WTC11 (cell line): ENCODE results near the gene PAK1. TPM values are rescaled to one million over a fixed set of nuclear protein-coding genes. Genes with fewer than 3 reads are reported as not detected.

Source experiments
- ATAC-seq: fragments of 200-7000 bp; cut with Tn5 transposase; 2 replicates; pipeline ENCODE4 v1.10.0; 2021; ENCODE audit warnings: mild to moderate bottlenecking, moderate library complexity
- CTCF ChIA-PET: fragments of 300-600 bp; sonication (Branson Sonifier 250); formaldehyde crosslinking; loops from one replicate; lab custom pipeline; 2021; ENCODE audit warnings: antibody characterized with exemption; lab: Charles Lee
- POLR2A ChIA-PET: fragments of 350-600 bp; sonication (Branson Sonifier 250); formaldehyde crosslinking; loops from one replicate; lab custom pipeline; 2021; ENCODE audit warnings: antibody characterized with exemption; lab: Charles Lee
- DNase-seq: peaks from one replicate; pipeline ENCODE4 v3.0.0; 2021; ENCODE audit warnings: low spot score
- H3K27ac Mint-ChIP-seq: 2 replicates; pipeline ENCODE4 v1.8.0; 2021; ENCODE audit warnings: mixed read lengths
- H3K27me3 Mint-ChIP-seq: 2 replicates; pipeline ENCODE4 v1.8.0; 2021; ENCODE audit warnings: low read depth, mild to moderate bottlenecking, moderate library complexity, mixed read lengths
- H3K36me3 Mint-ChIP-seq: 2 replicates; pipeline ENCODE4 v1.8.0; 2021; ENCODE audit warnings: mixed read lengths
- H3K4me1 Mint-ChIP-seq: 2 replicates; pipeline ENCODE4 v1.8.0; 2022; ENCODE audit warnings: mixed read lengths
- H3K4me3 Mint-ChIP-seq: 2 replicates; pipeline ENCODE4 v1.8.0; 2021; ENCODE audit warnings: mild to moderate bottlenecking, moderate library complexity, mixed read lengths
- H3K9me3 Mint-ChIP-seq: 2 replicates; pipeline ENCODE4 v1.8.0; 2021; ENCODE audit warnings: mixed read lengths
- AFF4 ChIP-seq: sonication (generic); formaldehyde crosslinking; IDR thresholded peaks from 2 replicates; pipeline ENCODE4 v1.8.1; 2023; ENCODE audit warnings: mild to moderate bottlenecking, missing genetic modification reagents, borderline replicate concordance
- FOXP4 ChIP-seq: sonication (generic); formaldehyde crosslinking; IDR thresholded peaks from 2 replicates; pipeline ENCODE4 v1.8.0; 2022; ENCODE audit warnings: mild to moderate bottlenecking, missing genetic modification reagents
- JUN ChIP-seq: sonication (generic); formaldehyde crosslinking; IDR thresholded peaks from 2 replicates; pipeline ENCODE4 v1.8.0; 2023; ENCODE audit warnings: mild to moderate bottlenecking, missing genetic modification reagents
- NFYB ChIP-seq: sonication (generic); formaldehyde crosslinking; conservative IDR thresholded peaks from 2 replicates; pipeline ENCODE4 v1.8.0; 2022; ENCODE audit warnings: low read depth, missing genetic modification reagents
- OVOL2 ChIP-seq: fragments of 250-450 bp; sonication (Bioruptor Pico); IDR thresholded peaks from 2 replicates; pipeline ENCODE4 v1.9.0; 2021; ENCODE audit warnings: mild to moderate bottlenecking, borderline replicate concordance
- TEAD1 ChIP-seq: sonication (generic); formaldehyde crosslinking; IDR thresholded peaks from 2 replicates; pipeline ENCODE4 v1.8.0; 2022; ENCODE audit warnings: mild to moderate bottlenecking, missing genetic modification reagents
- TEAD4 ChIP-seq: sonication (generic); formaldehyde crosslinking; IDR thresholded peaks from 2 replicates; pipeline ENCODE4 v1.8.0; 2022; ENCODE audit warnings: mild to moderate bottlenecking, missing genetic modification reagents
- ZNF263 ChIP-seq: sonication (generic); formaldehyde crosslinking; IDR thresholded peaks from 2 replicates; pipeline ENCODE4 v1.8.1; 2022; ENCODE audit warnings: low read depth, mild to moderate bottlenecking, moderate library complexity, missing genetic modification reagents
- ZNF416 ChIP-seq: fragments of 250-450 bp; sonication (Bioruptor Pico); IDR thresholded peaks from 2 replicates; pipeline ENCODE4 v1.9.0; 2021; ENCODE audit warnings: mild to moderate bottlenecking, inconsistent platforms
- ZNF423 ChIP-seq: fragments of 250-450 bp; sonication (Bioruptor Pico); IDR thresholded peaks from 2 replicates; pipeline ENCODE4 v2.1.2; 2022; ENCODE audit warnings: mild to moderate bottlenecking, moderate library complexity
- total RNA-seq: library from RNA; stranded (reverse); gene quantifications from 3 replicates; pipeline ENCODE4 v1.2.3, GENCODE V29; 2021

PAK1 gene
- total RNA-seq, 1 experiment from 2014 or later = 160 TPM

GRCh38 chr11:77470971-77471370, 2.9 kb downstream of the PAK1 start:
- no peak for TF ChIP-seq NFYB (CRISPR knock-in tag)
- no peak for TF ChIP-seq ZNF423
- TF ChIP-seq FOXP4 = 0 out of 2 replicates have a peak, but pooled peaks have one; percentile 3
- TF ChIP-seq TEAD4 (CRISPR knock-in tag) = no peak
- CTCF ChIA-PET = interaction anchor here (0.6 to 3.0 kb wide), 22 partner anchors 8 to 275 kb away, joined by 3 to 28 read pairs (median 5); partner anchors contain the start of gene AQP11
- peak overlapping the region; percentile 90 for H3K4me3 Mint-ChIP-seq
- no peaks in the 10 kb centered on the region for H3K36me3 Mint-ChIP-seq
- no peaks in the 10 kb centered on the region for H3K9me3 Mint-ChIP-seq
- POLR2A ChIA-PET = interaction anchor here (1.0 to 1.6 kb wide), 2 partner anchors 21 to 59 kb away, joined by 3 to 4 read pairs; no protein-coding TSS in a partner anchor
- H3K4me1 Mint-ChIP-seq = peaks cover 74% of the 10 kb centered on the region
- DNase-seq (no peak), ATAC-seq (peak; percentile 10)
- no peaks in the 10 kb centered on the region; the same call in 1 of the 2 replicates for H3K27me3 Mint-ChIP-seq
- peak overlapping the region; percentile 96 for H3K27ac Mint-ChIP-seq

- Mint-ChIP-seq H3K4me3 (peak overlapping the region; percentile 90), H3K27ac (peak overlapping the region; percentile 96), H3K4me1 (peaks cover 77% of the 10 kb centered on the region), H3K36me3 (no peaks in the 10 kb centered on the region), H3K9me3 (no peaks in the 10 kb centered on the region), H3K27me3 (no peaks in the 10 kb centered on the region; the same call in 1 of the 2 replicates)
- DNase-seq (no peak), ATAC-seq (peak; percentile 3; the same call in 1 of the 2 replicates)
- ChIA-PET POLR2A (interaction anchor here (1.0 to 1.6 kb wide), 2 partner anchors 21 to 58 kb away, joined by 3 to 4 read pairs; no protein-coding TSS in a partner anchor), CTCF (interaction anchor here (0.6 to 3.0 kb wide), 17 partner anchors 9 to 274 kb away, joined by 3 to 28 read pairs (median 6); partner anchors contain the start of gene AQP11)
- TF ChIP-seq ZNF416 (no peak), FOXP4 (peak; percentile 28; the same call in 1 of the 2 replicates)
These were observed 3.4 kb downstream of the PAK1 start for GRCh38 chr11:77470504-77470903.

- DNase-seq = no peak
- Mint-ChIP-seq H3K4me1 (peaks cover 83% of the 10 kb centered on the region), H3K27ac (peak overlapping the region; percentile 98), H3K36me3 (no peaks in the 10 kb centered on the region), H3K4me3 (peak overlapping the region; percentile 51; the same call in 1 of the 2 replicates)
- CTCF ChIA-PET = interaction anchor here (0.7 to 1.0 kb wide), 2 partner anchors 10 to 11 kb away, joined by 3 read pairs; no protein-coding TSS in a partner anchor
- no peak for TF ChIP-seq JUN (CRISPR knock-in tag)
- TF ChIP-seq, all 79 proteins: peak for 0
- POLR2A ChIA-PET = no interaction called here
- no peaks in the 10 kb centered on the region for H3K9me3 Mint-ChIP-seq
- no peaks in the 10 kb centered on the region for H3K27me3 Mint-ChIP-seq
- ATAC-seq = no peak
These were observed 5.4 kb downstream of the PAK1 start for GRCh38 chr11:77468527-77468926.

- no peaks in the 10 kb centered on the region for H3K27me3 Mint-ChIP-seq
- H3K9me3 Mint-ChIP-seq = no peaks in the 10 kb centered on the region
- DNase-seq (no peak), ATAC-seq (no peak)
- POLR2A ChIA-PET = no interaction called here
- CTCF ChIA-PET = interaction anchor here (1.0 to 1.2 kb wide), 2 partner anchors 10 to 56 kb away, joined by 3 read pairs; no protein-coding TSS in a partner anchor
- TF ChIP-seq OVOL2 (CRISPR knock-in tag) (no peak), ZNF416 (no peak), TEAD1 (CRISPR knock-in tag) (no peak), ZNF263 (CRISPR knock-in tag) (no peak), AFF4 (CRISPR knock-in tag) (no peak)
- peak overlapping the region; percentile 98 for H3K27ac Mint-ChIP-seq
- peaks cover 85% of the 10 kb centered on the region for H3K4me1 Mint-ChIP-seq
- H3K4me3 Mint-ChIP-seq = peak overlapping the region; percentile 4
- H3K36me3 Mint-ChIP-seq = no peaks in the 10 kb centered on the region
These were observed 5.9 kb downstream of the PAK1 start for GRCh38 chr11:77467993-77468392.
